Measurements from ENCODE around the gene DDX25.
"Not testable (repeated sequence)": the region's sequence is repeated elsewhere in the genome, so short reads cannot be mapped to it uniquely, and the experiment has no call there.

Gene DDX25

DNA sequence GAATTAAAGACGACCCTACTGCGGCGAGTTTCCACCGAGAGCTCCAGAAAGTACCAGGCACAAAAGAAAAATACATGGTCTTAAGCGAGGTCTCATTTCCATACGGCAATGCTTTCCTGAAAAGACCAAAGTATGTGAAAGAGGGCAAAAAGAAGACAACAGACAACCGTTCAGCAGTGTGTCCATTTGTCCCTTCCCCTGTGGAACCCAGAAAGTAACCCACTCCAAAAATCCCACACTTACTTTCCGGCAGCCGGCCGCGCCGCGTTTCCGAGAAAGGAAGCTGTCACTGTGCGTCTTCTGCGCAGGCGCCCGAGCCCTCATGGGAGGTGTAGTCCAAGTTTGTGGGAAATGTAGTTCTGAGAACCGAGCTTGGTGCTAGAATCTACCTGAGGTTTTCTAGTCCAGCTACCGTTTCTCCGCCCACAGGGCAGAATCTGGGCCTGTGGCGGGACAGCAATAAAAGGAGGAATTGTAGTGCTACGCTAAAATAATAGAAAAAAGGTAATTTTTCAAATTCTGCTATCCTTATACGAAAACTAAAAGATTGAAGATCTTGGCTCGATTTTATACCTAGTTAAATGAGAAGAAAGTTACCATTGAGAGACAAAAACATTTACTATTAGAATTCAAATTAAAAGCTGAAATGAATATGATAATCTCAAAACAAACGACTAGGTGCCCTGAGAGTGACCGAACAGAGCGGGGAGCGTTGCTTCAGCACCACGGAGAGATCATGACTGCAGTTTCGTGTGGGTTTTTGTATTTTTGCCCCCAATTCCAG, 1.2 kb upstream of the DDX25 start, which contains the start of gene PUS3:
Gene PUS3, minus strand, starts transcription at position 280 of the 784 bp plus-strand sequence. CDS start 6,922 bp downstream, outside the sequence.
- peak; percentile 77 to 83 for DNase-seq (ENCODE audit: low read depth in 1 of 2, low spot score in 1 of 2)

DNA sequence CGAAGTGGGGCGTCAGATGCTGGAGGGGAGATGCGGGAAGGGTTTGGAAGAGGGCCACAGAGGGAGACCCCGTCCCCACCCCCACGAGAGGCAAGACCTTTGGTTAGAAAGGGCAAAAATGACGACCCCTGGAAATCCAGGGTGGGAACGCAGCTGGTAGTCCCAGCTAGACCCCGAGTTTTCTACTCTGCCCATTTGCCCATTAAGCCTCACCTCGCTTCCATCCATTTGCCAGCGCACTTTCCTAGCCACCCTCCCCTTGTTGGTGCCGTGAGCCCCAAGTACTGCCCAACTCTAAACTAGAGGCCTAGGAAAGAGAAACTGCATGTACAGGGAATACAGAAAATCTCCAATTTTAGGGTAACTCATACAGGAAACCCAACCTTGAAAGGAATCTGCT, 370 bp downstream of the DDX25 start:
- DNase-seq (ENCODE audit: low read depth in 1 of 2, low spot score in 1 of 2) = no peak

DNA sequence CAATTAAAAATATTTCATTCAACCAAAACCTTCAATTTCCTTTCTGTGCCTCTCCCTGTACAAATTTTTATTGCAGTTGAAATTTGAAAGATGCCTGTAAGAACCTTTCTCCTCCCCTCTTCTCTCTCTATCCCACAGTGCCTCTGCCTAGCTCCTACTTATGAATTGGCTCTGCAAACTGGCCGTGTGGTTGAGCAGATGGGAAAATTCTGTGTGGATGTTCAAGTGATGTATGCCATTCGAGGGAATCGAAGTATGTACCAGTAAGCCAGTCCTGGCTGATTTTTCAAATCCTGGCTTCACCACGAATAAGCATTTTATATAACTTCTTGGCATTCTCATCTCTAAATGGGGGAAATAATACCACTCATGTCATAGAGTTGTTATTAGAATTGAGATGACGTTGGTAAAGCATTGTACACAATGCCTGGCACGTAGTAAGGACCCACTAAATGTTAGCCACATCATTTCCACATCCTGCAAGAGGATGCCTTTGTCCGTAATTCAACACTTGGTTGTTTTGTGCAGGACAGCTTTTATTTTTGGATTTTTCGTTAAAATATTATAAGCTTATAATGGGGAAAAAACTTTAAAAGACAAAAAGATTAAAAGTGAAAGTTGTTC, 6.0 kb downstream of the DDX25 start:
- DNase-seq (ENCODE audit: low read depth in 1 of 2, low spot score in 1 of 2) = no peak

DNA sequence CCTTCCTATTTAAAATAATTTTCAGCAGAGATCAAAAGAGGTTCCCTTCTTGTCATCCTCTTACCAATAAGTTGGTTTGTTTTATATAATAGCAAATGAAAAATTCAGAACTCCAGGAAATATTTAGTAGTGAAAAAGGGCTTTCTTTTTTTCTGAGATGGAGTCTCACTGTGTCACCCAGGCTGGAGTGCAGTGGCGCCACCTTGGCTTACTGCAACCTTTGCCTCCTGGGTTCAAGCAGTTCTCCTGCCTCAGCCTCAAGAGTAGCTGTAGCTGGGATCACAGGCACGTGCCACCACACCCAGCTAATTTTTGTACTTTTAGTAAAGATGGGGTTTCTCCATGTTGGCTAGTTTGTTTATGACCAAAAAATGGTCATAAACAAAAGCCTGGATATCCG, 10.3 kb downstream of the DDX25 start:
- DNase-seq (ENCODE audit: low read depth in 1 of 2, low spot score in 1 of 2) = not testable (repeated sequence)

DNA sequence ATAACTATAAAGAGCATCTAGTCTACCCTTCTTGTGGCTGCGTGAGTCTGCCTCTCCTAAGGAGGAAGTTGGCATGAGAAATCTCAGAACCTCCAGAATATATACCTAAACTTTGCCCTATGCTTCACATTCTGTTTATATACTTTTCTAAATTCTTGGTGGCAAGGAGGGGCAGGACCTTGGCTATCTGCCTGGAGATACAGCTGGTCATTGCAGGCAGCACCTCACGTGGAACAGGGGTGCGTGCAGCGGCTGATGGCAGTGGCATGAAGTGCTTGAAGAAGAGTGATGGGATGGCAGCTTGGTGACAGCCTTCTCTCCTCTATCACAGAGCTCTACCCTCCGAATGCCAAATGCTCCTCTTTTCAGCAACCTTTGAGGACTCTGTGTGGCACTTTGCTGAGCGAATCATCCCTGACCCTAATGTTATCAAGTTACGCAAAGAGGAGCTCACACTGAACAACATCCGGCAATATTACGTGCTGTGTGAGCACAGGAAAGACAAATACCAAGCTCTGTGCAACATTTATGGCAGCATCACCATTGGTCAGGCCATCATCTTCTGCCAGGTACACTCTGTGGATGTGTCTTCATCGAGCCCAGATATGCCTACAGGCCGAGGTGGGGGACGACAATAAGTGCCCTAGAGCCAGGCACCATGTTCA, 12.5 kb downstream of the DDX25 start:
- DNase-seq (ENCODE audit: low read depth in 1 of 2, low spot score in 1 of 2) = no peak

DNA sequence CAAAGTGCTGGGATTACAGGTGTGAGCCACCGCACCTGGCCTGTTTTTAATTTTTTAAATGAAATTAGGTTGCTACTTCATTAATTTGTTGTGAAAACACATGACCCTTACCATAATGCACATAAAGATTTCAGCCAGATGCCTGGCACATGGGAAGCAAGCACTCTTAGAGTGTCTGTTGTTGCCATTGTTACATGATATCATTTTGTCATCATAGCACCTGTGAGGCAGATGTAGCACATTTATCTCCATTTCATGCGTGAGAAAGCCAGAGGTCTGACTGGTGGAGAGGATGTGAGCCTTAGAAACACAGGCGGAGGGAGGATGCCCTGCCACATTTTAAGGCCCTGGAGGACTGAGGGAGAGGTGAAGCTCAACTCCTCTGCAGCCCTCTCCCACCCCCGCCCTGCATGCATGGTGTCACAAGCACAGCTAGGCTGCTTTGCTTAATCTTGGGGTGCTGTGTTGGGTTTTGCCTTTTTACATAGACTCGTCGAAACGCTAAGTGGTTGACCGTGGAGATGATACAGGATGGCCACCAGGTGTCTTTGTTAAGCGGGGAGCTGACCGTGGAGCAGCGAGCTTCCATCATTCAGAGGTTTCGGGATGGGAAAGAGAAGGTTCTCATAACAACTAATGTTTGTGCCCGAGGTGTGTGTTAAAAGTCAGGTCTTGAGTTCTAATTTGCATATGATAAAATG, 14.0 kb downstream of the DDX25 start:
- DNase-seq (ENCODE audit: low read depth in 1 of 2, low spot score in 1 of 2) = no peak

DNA sequence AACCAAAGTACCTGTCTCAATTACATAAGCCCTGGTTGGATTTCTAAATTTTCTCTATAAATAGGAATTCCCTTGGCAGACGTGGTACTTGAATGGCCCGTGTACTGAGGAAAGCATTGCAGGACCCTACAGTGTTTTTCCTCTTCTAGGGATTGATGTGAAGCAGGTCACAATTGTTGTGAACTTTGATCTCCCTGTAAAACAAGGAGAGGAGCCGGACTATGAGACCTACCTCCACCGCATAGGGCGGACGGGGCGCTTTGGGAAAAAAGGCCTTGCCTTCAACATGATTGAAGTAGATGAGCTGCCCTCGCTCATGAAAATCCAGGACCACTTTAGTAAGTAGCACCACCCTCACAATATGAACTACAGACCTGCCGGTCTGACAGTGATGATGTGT, 16.7 kb downstream of the DDX25 start:
- no peak for DNase-seq (ENCODE audit: low read depth in 1 of 2, low spot score in 1 of 2)

DNA sequence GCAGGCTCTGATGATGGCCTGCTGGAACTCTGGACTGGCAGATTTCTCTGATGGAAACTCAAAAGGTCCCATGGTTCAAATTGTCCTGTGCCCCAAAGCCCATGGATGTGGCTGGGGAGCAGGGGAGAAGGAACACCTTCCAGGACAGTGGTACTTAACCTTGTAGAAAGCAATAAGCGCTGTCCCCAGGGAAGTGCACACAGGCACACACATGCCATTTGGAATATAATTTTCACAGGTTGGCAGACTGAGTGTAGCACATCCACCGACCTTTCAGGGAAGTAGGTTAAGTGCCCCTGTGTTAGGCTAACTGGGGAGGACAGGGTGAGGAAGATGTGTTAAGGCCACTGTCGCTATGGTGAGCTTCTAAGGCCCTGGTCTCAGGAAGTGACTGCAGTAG, 17.8 kb downstream of the DDX25 start:
- DNase-seq (ENCODE audit: low read depth in 1 of 2, low spot score in 1 of 2) = no peak

DNA sequence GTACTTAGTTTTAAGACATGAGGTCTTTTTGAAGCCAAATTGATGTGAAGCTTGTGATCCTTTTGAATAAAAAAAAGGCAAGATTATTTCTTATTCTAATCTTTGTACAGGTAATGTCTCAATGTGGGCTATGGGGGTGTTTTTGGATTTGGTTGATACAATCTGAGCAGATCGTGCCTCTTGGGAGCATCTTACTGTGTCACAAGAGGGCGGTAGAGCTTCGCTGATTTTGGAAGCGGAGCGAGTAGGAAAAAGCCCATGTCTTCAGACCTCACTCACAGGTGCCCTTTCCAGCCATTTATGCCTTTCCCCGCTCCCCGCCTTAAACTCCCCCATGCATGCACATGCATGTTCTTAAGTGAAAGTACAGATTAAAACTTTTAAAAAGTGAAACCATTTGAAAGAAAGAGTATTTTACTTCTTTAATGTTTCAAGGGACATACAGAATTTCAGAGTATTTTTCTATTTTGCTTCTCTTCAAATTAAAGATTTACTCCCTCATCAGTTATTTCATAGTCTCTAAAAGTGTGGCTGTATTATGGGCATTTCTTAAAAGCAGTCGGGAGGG, 18.8 kb downstream of the DDX25 start:
- peak; percentile 14 to 52 for DNase-seq (ENCODE audit: low read depth in 1 of 2, low spot score in 1 of 2)

DNA sequence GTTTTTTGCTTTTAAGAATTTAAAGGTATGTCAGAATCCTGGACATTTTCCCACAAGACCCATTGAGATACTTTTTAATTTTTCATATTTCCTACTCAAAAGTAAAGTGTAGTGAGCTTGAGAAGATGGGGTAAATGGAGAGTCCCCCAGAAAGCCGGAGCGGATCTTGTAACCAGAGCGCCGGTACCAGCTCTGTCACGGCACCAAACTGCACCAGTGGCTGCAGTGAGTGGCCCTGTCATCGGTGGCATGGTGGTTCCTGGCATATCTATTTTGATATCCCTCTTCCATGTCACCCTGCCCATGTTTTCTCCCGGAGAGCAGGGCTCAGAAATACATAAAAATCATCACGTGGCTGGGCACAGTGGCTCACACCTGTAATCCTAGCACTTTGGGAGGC, 19.3 kb downstream of the DDX25 start:
- no peak for DNase-seq (ENCODE audit: low read depth in 1 of 2, low spot score in 1 of 2)

DNA sequence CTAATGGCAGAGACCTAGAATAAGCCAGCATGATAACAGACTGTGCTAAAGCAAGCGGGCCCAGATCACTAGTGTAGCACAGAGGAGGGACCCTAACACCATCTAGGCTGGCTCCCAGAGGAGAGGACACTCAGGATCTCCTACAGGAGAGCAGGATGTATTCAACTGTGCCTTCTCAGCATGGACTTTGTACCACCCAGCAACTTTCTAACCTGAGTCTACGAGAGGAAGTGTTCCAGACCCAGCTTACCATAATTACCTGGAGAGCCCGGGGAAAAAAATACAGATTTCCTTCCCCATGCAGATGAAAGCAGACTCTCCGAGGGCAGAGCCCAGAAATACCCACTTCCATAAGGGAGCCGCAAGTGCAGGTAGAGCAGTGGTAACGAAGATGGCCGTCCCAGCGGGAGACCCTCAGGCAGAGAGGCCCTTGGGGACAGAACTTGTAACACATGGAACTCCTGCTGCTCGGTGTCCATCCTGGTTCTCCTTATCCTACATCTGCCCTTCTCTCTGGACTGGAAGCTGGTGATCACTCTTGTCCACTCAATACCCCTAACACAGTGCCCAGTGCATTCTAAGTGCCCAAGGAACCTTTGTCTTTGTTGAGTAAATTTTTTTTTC, 20.2 kb downstream of the DDX25 start:
- no peak for DNase-seq (ENCODE audit: low read depth in 1 of 2, low spot score in 1 of 2)

DNA sequence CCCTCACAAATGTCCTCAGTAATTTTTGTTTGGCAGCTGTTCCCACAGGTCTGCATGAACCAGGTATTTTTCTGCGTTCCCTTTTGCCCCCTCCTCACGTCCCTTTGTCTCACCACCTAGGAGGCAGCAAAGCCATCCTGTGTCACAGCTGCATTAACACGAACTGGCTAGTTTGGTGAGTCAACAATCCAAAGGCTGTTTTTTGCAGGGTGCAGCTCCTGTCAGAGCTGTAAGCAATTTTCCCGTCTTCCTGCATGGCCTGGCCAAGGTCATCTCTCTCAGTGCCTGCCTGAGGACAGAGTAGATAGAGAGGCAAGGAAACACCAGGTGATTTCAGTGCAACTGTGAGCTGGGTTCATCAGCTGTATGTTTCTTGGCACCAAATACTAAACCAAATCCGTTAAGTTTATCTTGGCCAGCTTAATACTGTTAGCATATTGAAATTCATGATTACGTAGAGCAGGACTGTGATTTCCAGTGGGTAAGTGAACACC, 21.0 kb downstream of the DDX25 start:
- DNase-seq (ENCODE audit: low read depth in 1 of 2, low spot score in 1 of 2) = no peak

DNA sequence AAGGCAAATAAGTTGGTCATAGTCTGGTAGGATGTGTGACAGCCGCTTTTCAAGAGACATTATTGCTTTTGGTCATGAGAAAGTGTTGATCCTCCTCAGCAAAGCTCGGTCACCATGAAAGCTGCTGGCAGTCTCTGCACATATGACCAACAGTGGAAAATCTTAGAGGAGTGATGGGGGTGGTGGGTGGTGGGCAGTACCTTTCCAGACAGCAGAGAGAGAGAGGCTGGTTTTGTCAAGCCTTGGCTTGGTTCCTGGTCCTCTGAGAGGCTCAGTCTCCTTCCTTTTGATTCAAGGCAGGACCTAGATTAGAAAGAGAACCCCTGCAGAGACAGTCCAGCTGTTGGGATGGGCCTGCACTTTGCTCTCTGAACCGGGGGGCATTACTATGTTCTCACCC, 21.5 kb downstream of the DDX25 start:
- no peak for DNase-seq (ENCODE audit: low read depth in 1 of 2, low spot score in 1 of 2)

DNA sequence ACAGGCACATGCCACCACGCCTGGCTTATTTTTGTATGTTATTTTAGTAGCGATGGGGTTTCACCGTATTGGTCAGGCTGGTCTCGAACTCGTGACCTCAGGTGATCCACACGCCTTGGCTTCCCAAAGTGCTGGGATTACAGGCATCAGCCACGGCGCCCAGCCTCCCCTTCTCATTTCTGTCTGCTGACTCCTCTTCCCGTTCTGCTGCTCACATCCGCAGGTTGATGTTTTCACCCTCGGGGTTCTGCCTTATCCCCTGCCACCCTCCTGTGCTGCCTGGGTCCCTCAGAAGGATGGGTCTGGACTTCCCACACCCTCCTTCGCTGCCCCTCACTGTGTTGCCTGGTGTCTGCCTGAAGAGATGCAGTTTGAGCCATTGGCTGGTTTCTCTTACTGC, 22.4 kb downstream of the DDX25 start:
- DNase-seq (ENCODE audit: low read depth in 1 of 2, low spot score in 1 of 2) = no peak

DNA sequence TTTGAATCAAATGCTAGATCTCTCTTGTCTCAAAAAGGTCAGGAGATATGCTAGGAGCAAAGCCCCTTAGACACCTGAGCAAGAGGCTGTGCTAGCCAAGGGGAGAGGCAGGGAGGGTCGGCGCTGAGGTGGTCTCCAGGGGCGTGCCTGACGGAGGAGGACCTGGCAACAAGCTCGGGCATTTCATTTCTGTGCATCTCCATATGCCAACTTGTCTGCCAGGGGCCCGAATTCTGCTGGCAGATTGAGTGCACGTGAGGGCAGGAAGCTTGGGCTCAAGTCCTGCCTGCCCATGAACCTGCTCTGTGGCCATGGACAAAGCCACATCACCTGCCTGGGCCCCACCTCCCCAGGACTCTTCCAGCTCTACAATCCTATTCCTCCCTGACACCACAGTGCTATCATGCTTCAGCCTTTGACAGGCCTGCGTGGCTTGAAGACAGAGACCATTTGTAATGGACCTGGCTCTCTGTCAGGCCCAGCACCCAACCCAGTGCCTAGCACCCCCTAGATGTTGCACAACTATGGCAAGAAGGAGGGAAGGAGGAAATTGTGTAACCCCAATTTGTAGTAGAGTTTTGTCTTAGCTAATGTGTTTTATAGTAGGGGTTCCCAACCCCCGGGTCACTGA, 25.3 kb downstream of the DDX25 start:
- no peak for DNase-seq (ENCODE audit: low read depth in 1 of 2, low spot score in 1 of 2)

DNA sequence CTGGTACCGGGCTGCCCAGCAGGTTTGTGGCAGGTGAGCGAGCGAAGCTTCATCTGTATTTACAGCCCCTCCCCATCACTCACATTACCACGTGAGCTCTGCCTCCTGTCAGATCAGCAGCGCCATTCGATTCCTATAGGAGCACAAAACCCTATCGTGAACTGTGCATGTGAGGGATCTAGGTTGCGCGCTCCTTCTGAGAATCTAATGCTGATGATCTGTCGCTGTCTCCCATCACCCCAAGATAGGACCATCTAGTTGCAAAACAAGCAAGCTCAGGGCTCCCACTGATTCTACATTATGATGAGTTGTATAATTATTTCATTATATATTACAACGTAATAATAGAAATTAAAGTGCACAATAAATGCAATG, 25.8 kb downstream of the DDX25 start:
- no peak for DNase-seq (ENCODE audit: low read depth in 1 of 2, low spot score in 1 of 2)

DNA sequence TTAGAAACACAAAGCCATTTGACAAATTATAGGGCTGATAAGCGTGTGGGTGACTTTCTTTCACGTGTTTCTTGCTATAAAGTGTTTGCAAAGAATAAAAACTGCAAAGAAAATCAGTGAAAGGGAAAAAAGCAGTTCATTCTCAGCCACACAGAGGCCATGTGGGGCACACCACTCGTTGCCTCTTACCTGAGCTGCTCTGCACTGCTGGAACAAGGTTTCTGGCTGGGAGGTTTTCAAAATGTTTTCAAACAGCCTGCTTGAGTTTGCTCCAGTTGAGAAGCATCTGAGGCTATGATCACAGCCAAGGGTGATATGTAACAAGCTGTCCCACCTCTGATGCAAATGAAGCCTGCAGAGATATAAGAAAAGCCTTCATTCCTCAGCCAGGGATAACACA, 26.8 kb downstream of the DDX25 start:
- no peak for DNase-seq (ENCODE audit: low read depth in 1 of 2, low spot score in 1 of 2)

DNA sequence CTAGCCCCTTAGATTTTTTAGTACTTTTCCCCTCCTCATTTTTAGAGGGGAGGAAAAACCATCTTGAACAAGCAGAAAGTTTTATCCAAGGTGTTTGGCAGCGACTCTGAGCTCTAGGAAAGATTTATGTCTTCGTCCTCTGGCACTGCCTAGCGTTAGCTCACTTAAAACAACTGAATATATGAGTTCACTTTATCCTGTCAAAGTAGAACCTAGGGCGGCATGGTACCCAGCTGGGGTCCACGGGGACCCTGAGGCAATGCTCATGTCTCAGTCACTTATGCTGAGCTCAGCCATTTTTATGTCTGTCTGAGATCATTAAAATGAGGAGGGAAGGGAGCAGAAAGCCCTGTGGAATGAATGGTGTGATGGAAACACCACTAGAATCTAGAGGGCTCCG, 27.4 kb downstream of the DDX25 start:
- no peak for DNase-seq (ENCODE audit: low read depth in 1 of 2, low spot score in 1 of 2)

DNA sequence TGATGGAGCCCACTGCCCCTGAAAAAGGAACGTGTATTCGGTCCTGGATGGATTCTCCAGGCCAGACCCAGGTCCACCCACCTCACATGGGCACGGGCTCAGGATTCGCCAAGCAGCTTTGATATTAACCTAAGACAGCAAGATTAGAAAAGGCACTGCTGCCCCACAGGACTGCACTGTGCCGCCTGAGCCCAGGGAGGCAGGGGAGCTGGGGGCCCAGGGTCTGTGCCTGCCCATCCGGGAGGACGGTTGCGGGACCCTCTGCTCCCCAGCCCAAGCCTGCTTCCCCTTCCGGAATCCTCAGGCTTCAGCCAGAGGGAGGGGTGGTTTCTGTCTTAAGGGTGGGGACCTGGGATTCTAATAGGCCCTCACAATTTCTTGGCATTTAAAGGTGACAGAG, 28.0 kb downstream of the DDX25 start:
- no peak for DNase-seq (ENCODE audit: low read depth in 1 of 2, low spot score in 1 of 2)
